ENCODE results near the gene RPL15.

- TF ChIP-seq CTCF (IDR thresholded peaks at IDR 0.05; ENCODE audit: low read depth, low read length) (no peak), POLR2A (IDR thresholded peaks at IDR 0.05; ENCODE audit: extremely low read depth, insufficient read length) (no peak), MAX (IDR thresholded peaks at IDR 0.05; ENCODE audit: low read depth, low read length) (no peak), MYC (IDR thresholded peaks at IDR 0.05; ENCODE audit: low read depth, low read length) (no peak)
Measured at GRCh38 chr3:23926736-23927135, 9.8 kb downstream of the RPL15 start.
